ENCODE measurements around the gene TYRO3. TPM values are rescaled to one million over a fixed set of nuclear protein-coding genes. Genes with fewer than 3 reads are reported as not detected.

TYRO3 gene
- total RNA-seq, result 1 to 10 TPM; 3.9 to 6.6 (median 4.3) TPM
- polyA plus RNA-seq, result 1 to 10 TPM; 1.4 to 4.4 (median 1.8) TPM

- Histone ChIP-seq H3K4me3 (peak within 1 kb of the TSS; percentile 31 to 84 (median 66)), H3K27ac (peak within 1 kb of the TSS; percentile 9 to 66 (median 56)), H3K9me3 (no peaks in the 10 kb centered on the region), H3K36me3 (no peaks in the 10 kb centered on the region), H3K4me1 (peaks cover 0 to 20% (median 17%) of the 10 kb centered on the region in 4 donors), H3K27me3 (no peaks in the 10 kb centered on the region)
- intact Hi-C loops (cut with DNase I), result loop anchor here (2.0 to 5.0 kb wide), 3 partner anchors 26 to 104 kb away; partner anchors contain the start of gene MGA
- TF ChIP-seq POLR2A (IDR thresholded peaks at IDR 0.05), result no peak
- TF ChIP-seq CTCF (IDR thresholded peaks at IDR 0.05), result no peak
- TF ChIP-seq POLR2AphosphoS5 (IDR thresholded peaks at IDR 0.05), result no peak
- TF ChIP-seq EP300 (IDR thresholded peaks at IDR 0.05), result no peak
- 1% methylated on average over 81 of the region's 81 CpGs for WGBS, 2 donors
- peak; percentile 80 for DNase-seq
Measured at GRCh38 chr15:41558400-41559238, at the start of gene TYRO3. TYRO3 (plus strand) TSS chr15:41559212; CDS start chr15:41559258, 46 bp downstream.

- DNase-seq, result no peak
- Histone ChIP-seq H3K9me3 (no peaks in the 10 kb centered on the region), H3K27me3 (peaks cover 28 to 44% (median 35%) of the 10 kb centered on the region in 3 donors), H3K4me1 (peaks cover 0 to 28% (median 27%) of the 10 kb centered on the region in 4 donors), H3K36me3 (no peaks in the 10 kb centered on the region), H3K4me3 (no peak overlapping the region), H3K27ac (no peak overlapping the region)
- WGBS, 2 donors, result 50 to 72% methylated on average over 7 of the region's 7 CpGs
- TF ChIP-seq EP300 (IDR thresholded peaks at IDR 0.05) (no peak), CTCF (IDR thresholded peaks at IDR 0.05) (no peak), POLR2A (IDR thresholded peaks at IDR 0.05) (no peak), POLR2AphosphoS5 (IDR thresholded peaks at IDR 0.05) (no peak)
- intact Hi-C loops (cut with DNase I), result no loop called here
Measured at GRCh38 chr15:41510728-41511127, 48.3 kb upstream of the TYRO3 start.

GRCh38 chr15:41511331-41511898 is 47.6 kb upstream of the TYRO3 start:
- no peak overlapping the region for H3K27ac ChIP-seq
- intact Hi-C loops (cut with DNase I), result no loop called here
- peaks cover 0 to 28% (median 27%) of the 10 kb centered on the region in 4 donors for H3K4me1 ChIP-seq
- H3K36me3 ChIP-seq, result no peaks in the 10 kb centered on the region
- TF ChIP-seq POLR2A (IDR thresholded peaks at IDR 0.05) (no peak), CTCF (IDR thresholded peaks at IDR 0.05) (no peak), POLR2AphosphoS5 (IDR thresholded peaks at IDR 0.05) (no peak), EP300 (IDR thresholded peaks at IDR 0.05) (no peak)
- peaks cover 28 to 44% (median 35%) of the 10 kb centered on the region in 3 donors for H3K27me3 ChIP-seq
- 4 to 6% methylated on average over 56 of the region's 56 CpGs for WGBS, 2 donors
- DNase-seq, result no peak
- H3K9me3 ChIP-seq, result no peaks in the 10 kb centered on the region
- peak overlapping the region in 3 of 4 donors; percentile 7 to 36 (median 35) for H3K4me3 ChIP-seq

DNA sequence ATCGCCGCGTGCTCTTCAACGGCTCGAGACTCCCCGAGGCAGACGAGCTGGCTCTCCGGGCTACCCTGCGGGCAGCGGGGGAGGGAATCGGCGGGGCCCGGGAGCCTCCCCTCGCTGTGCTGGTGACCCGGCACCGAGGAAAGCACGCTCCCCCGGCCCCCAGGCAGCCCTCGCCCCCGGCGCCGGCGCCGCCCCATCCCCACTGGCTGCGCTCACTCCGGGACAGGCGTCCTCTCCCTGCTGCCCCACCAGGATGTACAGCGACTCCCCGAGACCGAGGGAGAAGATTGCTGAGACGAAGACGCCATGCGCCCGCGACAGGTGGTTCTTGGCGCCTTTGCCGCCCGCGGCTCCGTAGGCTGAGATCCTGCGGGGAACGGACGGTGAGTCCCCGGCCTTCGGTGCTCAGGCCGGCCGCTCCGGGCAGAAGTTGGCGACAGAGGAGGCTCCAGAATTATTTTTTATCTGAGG is 47.1 kb upstream of the TYRO3 start:
- peaks cover 0 to 28% (median 27%) of the 10 kb centered on the region in 4 donors for H3K4me1 ChIP-seq
- no peaks in the 10 kb centered on the region for H3K36me3 ChIP-seq
- no peak for DNase-seq
- TF ChIP-seq POLR2A (IDR thresholded peaks at IDR 0.05), result no peak
- no peak for TF ChIP-seq POLR2AphosphoS5 (IDR thresholded peaks at IDR 0.05)
- TF ChIP-seq EP300 (IDR thresholded peaks at IDR 0.05), result no peak
- no peak for TF ChIP-seq CTCF (IDR thresholded peaks at IDR 0.05)
- H3K4me3 ChIP-seq, result peak overlapping the region in 3 of 4 donors; percentile 27 to 36 (median 35)
- H3K27ac ChIP-seq, result no peak overlapping the region
- no peaks in the 10 kb centered on the region for H3K9me3 ChIP-seq
- WGBS, 2 donors, result 1 to 2% methylated on average over 49 of the region's 49 CpGs
- intact Hi-C loops (cut with DNase I), result no loop called here
- peaks cover 28 to 44% (median 35%) of the 10 kb centered on the region in 3 donors for H3K27me3 ChIP-seq
